H1 (cell line): Measurements from ENCODE around the gene TLE3. TPM values are rescaled to one million over a fixed set of nuclear protein-coding genes. Genes with fewer than 3 reads are reported as not detected.

Experiments used
- CTCF ChIA-PET: fragments of 300-600 bp; sonication (Branson Sonifier 250); formaldehyde crosslinking; loops from one replicate; lab custom pipeline; 2021; ENCODE audit not compliant: partially characterized antibody; lab: Charles Lee
- POLR2A ChIA-PET: fragments of 300-600 bp; sonication (Branson Sonifier 250); formaldehyde crosslinking; loops from one replicate; lab custom pipeline; 2021; ENCODE audit warnings: inconsistent platforms; ENCODE audit not compliant: partially characterized antibody; lab: Charles Lee
- DNase-seq, 2 experiments: peaks; one replicate each; pipeline versions ENCODE4 v3.0.0 to v3.0.0-alpha.2; 2010 to 2022; ENCODE audit warnings: low spot score in 2 of 2, low read depth in 1 of 2, mixed read lengths in 1 of 2
- FAIRE-seq: peaks from 2 replicates; lab custom pipeline; 2011; peaks lifted over from hg19 to GRCh38; lab: Jason Lieb, UNC
- H2AFZ ChIP-seq: 2 replicates; pipeline ENCODE4 v1.8.1; 2012; ENCODE audit warnings: low read length, inconsistent platforms
- H2AK5ac ChIP-seq: 2 replicates; pipeline ENCODE4 v1.6.1; 2013; ENCODE audit warnings: low read depth, low read length
- H2BK120ac ChIP-seq: replicated peaks from 2 replicates; pipeline ENCODE3; 2013; ENCODE audit warnings: low read depth, low read length, inconsistent platforms
- H2BK12ac ChIP-seq: 2 replicates; pipeline ENCODE4 v1.6.1; 2013; ENCODE audit warnings: low read depth, low read length
- H2BK15ac ChIP-seq: 2 replicates; pipeline ENCODE4 v1.6.1; 2013; ENCODE audit warnings: low read length
- H2BK20ac ChIP-seq: 2 replicates; pipeline ENCODE4 v1.6.1; 2013; ENCODE audit warnings: low read length
- H2BK5ac ChIP-seq: 2 replicates; pipeline ENCODE4 v1.6.1; 2013; ENCODE audit warnings: low read depth, low read length
- H3K14ac ChIP-seq: 2 replicates; pipeline ENCODE4 v1.6.1; 2013; ENCODE audit warnings: inconsistent platforms; ENCODE audit not compliant: insufficient read length
- H3K18ac ChIP-seq: 2 replicates; pipeline ENCODE4 v1.6.1; 2013; ENCODE audit warnings: low read length; ENCODE audit errors: extremely low read depth
- H3K23ac ChIP-seq: 2 replicates; pipeline ENCODE4 v1.6.1; 2013; ENCODE audit warnings: inconsistent platforms; ENCODE audit not compliant: insufficient read length
- H3K23me2 ChIP-seq: 2 replicates; pipeline ENCODE4 v1.6.1; 2013; ENCODE audit warnings: low read depth, low read length
- H3K27ac ChIP-seq: 2 replicates; pipeline ENCODE4 v1.6.1; 2011; ENCODE audit warnings: low read depth, low read length, inconsistent platforms
- H3K27me3 ChIP-seq, 4 experiments: replicated peaks in 1 of 4; 1 replicate in 1 of 4; 2 replicates in 3 of 4; pipeline versions ENCODE4 v1.6.1 to v1.8.1; 2011 to 2013; ENCODE audit warnings: low read length in 3 of 4, mild to moderate bottlenecking in 3 of 4, inconsistent platforms in 2 of 4, mixed read lengths in 2 of 4, moderate library complexity in 1 of 4; ENCODE audit not compliant: control insufficient read depth in 3 of 4, insufficient read depth in 3 of 4; ENCODE audit errors: extremely low read depth in 1 of 4
- H3K36me3 ChIP-seq, 4 experiments: 2 replicates each; pipeline versions ENCODE4 v1.6.1 to v1.8.1; 2011 to 2013; ENCODE audit warnings: mild to moderate bottlenecking in 4 of 4, low read length in 3 of 4, moderate library complexity in 2 of 4, control low read depth in 1 of 4, inconsistent platforms in 1 of 4; ENCODE audit not compliant: insufficient read depth in 4 of 4, control insufficient read depth in 2 of 4
- H3K4ac ChIP-seq: replicated peaks from 2 replicates; pipeline ENCODE3; 2013; ENCODE audit warnings: low read length, low read depth, mixed read lengths, inconsistent platforms; ENCODE audit not compliant: insufficient read length
- H3K4me1 ChIP-seq, 4 experiments: replicated peaks in 1 of 4; 1 replicate in 1 of 4; 2 replicates in 3 of 4; pipeline versions ENCODE4 v1.6.1 to v1.8.1; 2011 to 2013; ENCODE audit warnings: low read length in 3 of 4, inconsistent platforms in 2 of 4, mixed read lengths in 1 of 4; ENCODE audit not compliant: insufficient read depth in 4 of 4, control insufficient read depth in 3 of 4
- H3K4me2 ChIP-seq, 2 experiments: 2 replicates each; pipeline versions ENCODE4 v1.6.1 to v1.8.1; 2011 to 2013; ENCODE audit warnings: low read depth in 2 of 2, low read length in 2 of 2, control low read depth in 1 of 2, inconsistent platforms in 1 of 2, mild to moderate bottlenecking in 1 of 2; ENCODE audit not compliant: insufficient read depth in 1 of 2
- H3K4me3 ChIP-seq, 4 experiments: fragments of 200-600, 300-600 bp in 1 of 4; sonication (generic), shearing (Covaris generic), sonication (Bioruptor Twin) in 1 of 4; 2 replicates each; pipeline versions ENCODE4 v1.5.1 to v1.8.1; 2011 to 2016; ENCODE audit warnings: low read length in 4 of 4, low read depth in 3 of 4, control low read depth in 2 of 4, inconsistent platforms in 2 of 4, mild to moderate bottlenecking in 2 of 4, mixed read lengths in 1 of 4, moderate library complexity in 1 of 4; ENCODE audit not compliant: insufficient read depth in 2 of 4; ENCODE audit errors: extremely low read depth in 1 of 4
- H3K56ac ChIP-seq: replicated peaks from 2 replicates; pipeline ENCODE3; 2013; ENCODE audit warnings: low read depth, mild to moderate bottlenecking, mixed read lengths, low read length, inconsistent platforms; ENCODE audit not compliant: insufficient read length
- H3K79me1 ChIP-seq: 2 replicates; pipeline ENCODE4 v1.6.1; 2013; ENCODE audit warnings: low read depth, low read length, control low read depth
- H3K79me2 ChIP-seq, 2 experiments: 2 replicates each; pipeline versions ENCODE4 v1.6.1 to v1.8.1; 2012 to 2013; ENCODE audit warnings: low read length in 2 of 2, mild to moderate bottlenecking in 2 of 2, inconsistent platforms in 1 of 2; ENCODE audit not compliant: insufficient read depth in 2 of 2, control insufficient read depth in 1 of 2
- H3K9ac ChIP-seq, 4 experiments: replicated peaks in 1 of 4; 1 replicate in 1 of 4; 2 replicates in 3 of 4; pipeline versions ENCODE4 v1.6.1 to v1.8.1; 2011 to 2013; ENCODE audit warnings: low read depth in 3 of 4, low read length in 3 of 4, control low read depth in 2 of 4, mild to moderate bottlenecking in 2 of 4, moderate library complexity in 2 of 4, inconsistent platforms in 1 of 4; ENCODE audit errors: extremely low read depth in 1 of 4
- H3K9me3 ChIP-seq, 2 experiments: 2 replicates each; pipeline versions ENCODE4 v1.6.1 to v1.8.1; 2012 to 2013; ENCODE audit warnings: mild to moderate bottlenecking in 2 of 2, moderate library complexity in 2 of 2, control low read depth in 1 of 2, inconsistent platforms in 1 of 2, low read depth in 1 of 2, low read length in 1 of 2, mixed read lengths in 1 of 2; ENCODE audit not compliant: insufficient read depth in 2 of 2
- H4K20me1 ChIP-seq, 2 experiments: replicated peaks in 1 of 2; 2 replicates each; pipeline versions ENCODE3 to v1.8.1; 2011 to 2013; ENCODE audit warnings: inconsistent platforms in 2 of 2, low read length in 2 of 2, mild to moderate bottlenecking in 1 of 2; ENCODE audit not compliant: insufficient read depth in 2 of 2, control insufficient read depth in 1 of 2
- H4K5ac ChIP-seq: 2 replicates; pipeline ENCODE4 v1.6.1; 2013; ENCODE audit warnings: low read length, low read depth, mixed read lengths, inconsistent platforms; ENCODE audit not compliant: insufficient read length
- H4K8ac ChIP-seq: 2 replicates; pipeline ENCODE4 v1.8.0; 2013; ENCODE audit warnings: mild to moderate bottlenecking, moderate library complexity, low read length, inconsistent platforms; ENCODE audit not compliant: insufficient read depth; ENCODE audit errors: extremely low read depth
- H4K91ac ChIP-seq: replicated peaks from 2 replicates; pipeline ENCODE3; 2013; ENCODE audit warnings: low read length, mixed read lengths, inconsistent platforms; ENCODE audit not compliant: insufficient read length
- EP300 ChIP-seq, 2 experiments: IDR thresholded peaks; 1 replicate in 1 of 2; 2 replicates in 1 of 2; pipeline ENCODE4 v1.6.1; 2011 to 2012; ENCODE audit warnings: low read depth in 2 of 2, low read length in 2 of 2, mild to moderate bottlenecking in 2 of 2, borderline replicate concordance in 1 of 2, inconsistent platforms in 1 of 2, moderate library complexity in 1 of 2
- KDM5A ChIP-seq: fragments of 200-600 bp; IDR thresholded peaks from 2 replicates; pipeline ENCODE4 v1.7.1; 2012; ENCODE audit warnings: mild to moderate bottlenecking, low read length, inconsistent platforms, mixed read lengths
- RAD21 ChIP-seq, 2 experiments: IDR thresholded peaks in 1 of 2; conservative IDR thresholded peaks in 1 of 2; 2 replicates each; pipeline ENCODE4 v1.6.1; 2011; ENCODE audit warnings: low read depth in 2 of 2, low read length in 2 of 2, improper control_type of control experiment in 1 of 2, inconsistent platforms in 1 of 2, mild to moderate bottlenecking in 1 of 2, moderate library complexity in 1 of 2
- WGBS, 2 experiments: shearing (Covaris generic) in 1 of 2; methylation state at CpG; one replicate each; pipeline versions ENCODE4 v1.1.6 to v1.1.7; 2013 to 2015; ENCODE audit warnings: low lambda C conversion rate in 2 of 2, mixed read lengths in 2 of 2, inconsistent platforms in 1 of 2, low coverage in 1 of 2, missing lambda C conversion rate in 1 of 2; ENCODE audit not compliant: insufficient replicate concordance in 2 of 2, insufficient coverage in 1 of 2, insufficient read length in 1 of 2; ENCODE audit errors: extremely low coverage in 1 of 2, missing lambda C conversion rate in 1 of 2; 5-methylcytosine and 5-hydroxymethylcytosine counted together
- polyA plus RNA-seq, 7 experiments: library from polyadenylated mRNA; depleted of rRNA in 3 of 7; stranded (reverse) in 5 of 7; unstranded in 2 of 7; fragments of >200 nt in 5 of 7; fragments of 200-250 nt in 2 of 7; gene quantifications; 1 replicate in 5 of 7; 2 replicates in 1 of 7; 4 replicates in 1 of 7; pipeline versions ENCODE4 v1.2.1 to v1.2.3, GENCODE V29; 2011 to 2013; ENCODE audit warnings: missing spikeins in 2 of 7, mixed read lengths in 2 of 7
- total RNA-seq: library from RNA; stranded (reverse); fragmentation: NEBNext Ultra II Directional; extraction: Animal tissue kit (Norgen Biotek cat#: 25700); gene quantifications from 2 replicates; pipeline ENCODE4 v1.2.1, GENCODE V29; 2021

TLE3 gene
- total and polyA plus RNA-seq, 2 of the 8 experiments (the other 6 are each of a cell fraction or from before 2014, with no cell fraction given): 25.1 to 61.2 TPM

- no peak overlapping the region for H2AK5ac ChIP-seq
- no peaks in the 10 kb centered on the region for H3K36me3 ChIP-seq
- H2BK5ac ChIP-seq: no peak overlapping the region
- FAIRE-seq (peak; percentile 36), DNase-seq (peak in 1 of 2 experiments; percentile 78)
- no peaks in the 10 kb centered on the region for H3K9me3 ChIP-seq
- peak overlapping the region; percentile 99 to 100 for H3K4me2 ChIP-seq
- H3K4ac ChIP-seq: no peak overlapping the region
- peaks cover 0 to 7% of the 10 kb centered on the region in 2 experiments; a peak in 2 of 4 replicates for H3K79me2 ChIP-seq
- H3K18ac ChIP-seq: no peak overlapping the region
- no peak overlapping the region for H4K8ac ChIP-seq
- no peak overlapping the region for H2BK120ac ChIP-seq
- H2BK12ac ChIP-seq: no peak overlapping the region
- H3K23ac ChIP-seq: no peak overlapping the region
- POLR2A ChIA-PET: interaction anchor here (0.8 to 12.8 kb wide), 11 partner anchors 10 to 521 kb away, joined by 3 to 151 read pairs (median 4); no protein-coding TSS in a partner anchor
- no peak overlapping the region for H4K5ac ChIP-seq
- H3K27ac ChIP-seq: no peak overlapping the region
- peaks cover 0 to 18% (median 16%) of the 10 kb centered on the region in 4 experiments; a peak in 6 of 7 replicates for H3K27me3 ChIP-seq
- H3K79me1 ChIP-seq: no peaks in the 10 kb centered on the region
- H3K9ac ChIP-seq: no peak overlapping the region
- no peak overlapping the region for H3K14ac ChIP-seq
- peak overlapping the region; percentile 9 to 62 (median 30); a peak in 3 of 8 replicates for H3K4me3 ChIP-seq
- H2BK20ac ChIP-seq: no peak overlapping the region
- H2BK15ac ChIP-seq: no peak overlapping the region
- H4K20me1 ChIP-seq: no peaks in the 10 kb centered on the region
- no peak overlapping the region for H3K56ac ChIP-seq
- peaks cover 2 to 7% (median 6%) of the 10 kb centered on the region in 4 experiments; a peak in 6 of 7 replicates for H3K4me1 ChIP-seq
- no peak overlapping the region for H4K91ac ChIP-seq
- no peak overlapping the region for H2AFZ ChIP-seq
- peaks cover 25% of the 10 kb centered on the region; the same call in 1 of the 2 replicates for H3K23me2 ChIP-seq
- CTCF ChIA-PET: interaction anchor here (0.6 to 4.1 kb wide), 8 partner anchors 9 to 757 kb away, joined by 3 to 16 read pairs (median 3); no protein-coding TSS in a partner anchor
- WGBS, 2 experiments: 9% methylated on average over 11 of the region's 12 CpGs; no CpG with 5 or more reads in 1 of the 2 experiments
- TF ChIP-seq RAD21 (IDR thresholded peaks at IDR 0.05 in 1 of 2, conservative IDR thresholded peaks at IDR 0.05 in 1 of 2; ENCODE audit: low read depth in 2 of 2, low read length in 2 of 2): peak; percentile 1 to 8; a peak in 1 of 4 replicates
- TF ChIP-seq KDM5A: no peak
- TF ChIP-seq EP300 (IDR thresholded peaks at IDR 0.05; ENCODE audit: borderline replicate concordance in 1 of 2, low read depth in 2 of 2, low read length in 2 of 2): 0 out of 3 replicates have a peak, but pooled peaks of 1 of the 2 experiments have one; percentile 15
These were observed 3.9 kb upstream of the TLE3 start for GRCh38 chr15:70101459-70102113.
